GDM1 (cell line): ENCODE results near the gene FAM168B.

Source experiments
- DNase-seq: peaks from one replicate; lab custom pipeline; 2025; lab: John Stamatoyannopoulos, UW

Gene FAM168B

GRCh38 chr2:131055169-131056065, 37.8 kb downstream of the FAM168B start:
- DNase-seq, result no peak

GRCh38 chr2:131054488-131054887, 38.8 kb downstream of the FAM168B start:
- no peak for DNase-seq

DNA sequence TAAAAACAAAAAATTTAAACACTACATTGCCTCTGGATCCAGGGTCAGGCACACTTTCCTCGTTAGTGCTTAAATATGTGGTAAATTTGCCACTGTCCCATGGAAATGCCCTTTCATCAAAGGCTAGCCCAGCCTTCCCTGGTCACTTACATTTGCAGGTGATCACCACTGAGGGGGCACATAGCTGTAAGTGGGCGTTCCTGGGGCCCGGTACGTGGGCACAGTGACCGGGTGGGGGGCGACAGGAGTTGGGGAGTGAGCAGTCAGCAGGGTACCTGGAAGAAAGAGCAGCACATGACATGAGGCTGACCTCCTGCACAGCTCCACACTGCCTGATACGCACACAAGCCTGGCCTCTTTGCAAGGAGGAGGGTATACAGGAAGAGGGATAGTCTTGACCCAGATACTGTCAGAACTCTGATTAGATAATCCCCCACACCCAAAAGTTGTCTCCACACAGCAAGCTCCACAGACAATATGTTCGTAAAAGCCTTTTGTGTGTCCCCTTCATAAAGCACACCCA, 40.5 kb downstream of the FAM168B start:
- DNase-seq, result no peak

DNA sequence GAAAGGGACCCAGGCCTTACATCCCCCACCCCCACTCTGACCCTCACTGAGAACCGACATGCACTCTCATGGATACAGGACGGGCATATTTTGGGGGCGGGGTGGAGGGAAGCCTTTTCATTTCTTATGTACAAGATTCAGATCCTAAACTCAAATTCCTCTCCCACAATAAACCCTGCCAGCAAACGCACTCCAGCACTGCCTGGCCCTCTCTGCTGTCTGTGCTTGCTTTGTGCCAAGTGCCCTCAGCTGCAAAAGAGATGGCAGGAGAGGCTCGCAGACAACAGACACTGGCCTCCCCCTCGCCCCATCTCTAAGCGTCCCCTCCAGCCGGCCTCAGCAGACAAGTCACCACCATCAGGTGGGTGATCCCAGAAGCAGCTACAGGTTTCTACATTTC, 42.4 kb downstream of the FAM168B start:
- DNase-seq, result no peak

GRCh38 chr2:131049150-131049718, 44.0 kb downstream of the FAM168B start:
- no peak for DNase-seq

- no peak for DNase-seq
Measured at GRCh38 chr2:131048641-131049040, 44.6 kb downstream of the FAM168B start.

GRCh38 chr2:131047920-131048560, 45.2 kb downstream of the FAM168B start:
- DNase-seq, result no peak

GRCh38 chr2:131046918-131047652, 46.2 kb downstream of the FAM168B start:
- DNase-seq, result no peak

GRCh38 chr2:131046028-131046917, 47.0 kb downstream of the FAM168B start:
- no peak for DNase-seq

- DNase-seq, result no peak
Measured at GRCh38 chr2:131045286-131046027, 47.8 kb downstream of the FAM168B start.

- no peak for DNase-seq
Measured at GRCh38 chr2:131044757-131045150, 48.5 kb downstream of the FAM168B start.

GRCh38 chr2:131044075-131044756, 49.0 kb downstream of the FAM168B start:
- DNase-seq, result no peak

GRCh38 chr2:131043199-131044074, 49.8 kb downstream of the FAM168B start:
- DNase-seq, result no peak

DNA sequence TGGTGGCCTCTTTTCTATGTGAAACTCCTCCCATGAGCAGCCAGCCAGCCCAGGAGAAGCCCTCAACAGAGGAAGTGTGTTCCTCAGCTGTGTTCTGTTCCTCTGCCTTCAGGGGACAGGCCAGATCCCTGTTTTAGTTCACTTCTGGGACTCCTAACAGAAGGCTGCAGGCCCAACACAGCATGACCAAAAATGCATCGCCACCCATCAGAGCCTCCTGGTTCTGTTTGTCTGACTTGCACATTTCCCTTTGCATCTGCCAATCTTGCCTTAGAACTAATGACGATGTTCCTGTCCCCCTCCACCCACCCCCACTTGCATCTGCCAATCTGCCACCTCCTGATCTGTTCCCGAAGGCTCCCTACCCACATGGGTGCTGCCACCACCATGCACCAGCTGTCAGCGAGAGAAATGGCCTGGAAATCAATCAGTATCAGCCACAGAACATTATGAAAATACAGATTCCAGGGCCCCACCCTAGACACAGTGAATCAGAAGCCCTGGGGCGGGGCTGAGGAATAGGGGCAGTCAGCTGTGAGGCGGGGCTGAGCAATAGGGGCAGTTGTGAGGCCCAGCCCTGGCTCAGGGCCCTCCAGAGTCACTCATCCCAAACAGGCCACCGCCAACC, 51.0 kb downstream of the FAM168B start:
- no peak for DNase-seq

- DNase-seq, result peak; percentile 9
Measured at GRCh38 chr2:131041402-131042147, 51.7 kb downstream of the FAM168B start.

- DNase-seq, result no peak
Measured at GRCh38 chr2:131040661-131041401, 52.4 kb downstream of the FAM168B start.
